GM12878 (cell line): ENCODE results near the gene PLPP3. TPM values are rescaled to one million over a fixed set of nuclear protein-coding genes. Genes with fewer than 3 reads are reported as not detected.

Source experiments
- ATAC-seq: fragments of 200-7000 bp; cut with Tn5 transposase; 3 replicates; pipeline ENCODE4 v1.9.1; 2020; ENCODE audit warnings: mild to moderate bottlenecking, moderate library complexity
- BruUV-seq: library from RNA; stranded (reverse); fragments of 400-500 nt; replicated peaks from 2 replicates; lab custom pipeline; 2021; lab: Mats Ljungman, UMichigan
- CTCF ChIA-PET: fragments of 300-600 bp; sonication (Branson Sonifier 250); formaldehyde crosslinking; extraction: SDS; loops from one replicate; lab custom pipeline; 2021; ENCODE audit warnings: inconsistent platforms; lab: Yijun Ruan, JAX
- POLR2A ChIA-PET: fragments of 350-600 bp; formaldehyde crosslinking; extraction: SDS; loops from one replicate; lab custom pipeline; 2021; ENCODE audit warnings: inconsistent platforms; lab: Charles Lee
- RAD21 ChIA-PET: fragments of 300-600 bp; sonication (Branson Sonifier 250); formaldehyde crosslinking; loops from one replicate; lab custom pipeline; 2023; ENCODE audit warnings: antibody characterized with exemption; ENCODE audit not compliant: unreplicated experiment; lab: Charles Lee
- SMC1A ChIA-PET: fragments of 300-600 bp; sonication (Branson Sonifier 250); formaldehyde crosslinking; loops from one replicate; lab custom pipeline; 2023; ENCODE audit not compliant: unreplicated experiment, uncharacterized antibody; lab: Charles Lee
- DNase-seq: peaks from one replicate; pipeline ENCODE4 v3.0.0-alpha.2; 2011; ENCODE audit warnings: low read depth, low spot score
- FAIRE-seq: peaks from 3 replicates; lab custom pipeline; 2011; peaks lifted over from hg19 to GRCh38; lab: Jason Lieb, UNC
- H2AFZ ChIP-seq: 2 replicates; pipeline ENCODE4 v1.6.0; 2011; ENCODE audit warnings: low read depth, low read length, control low read depth; ENCODE audit not compliant: control insufficient read depth
- H3K27ac ChIP-seq: 2 replicates; pipeline ENCODE4 v1.5.1; 2011; ENCODE audit warnings: control low read depth; ENCODE audit not compliant: control insufficient read depth, insufficient read depth
- H3K27me3 ChIP-seq, 2 experiments: replicated peaks in 1 of 2; 2 replicates each; pipeline versions ENCODE4 v1.6.0 to v1.6.1; 2011; ENCODE audit warnings: low read length in 1 of 2; ENCODE audit not compliant: control insufficient read depth in 2 of 2, insufficient read depth in 2 of 2
- H3K36me3 ChIP-seq, 2 experiments: 2 replicates each; pipeline ENCODE4 v1.5.1; 2011; ENCODE audit warnings: low read length in 1 of 2; ENCODE audit not compliant: control insufficient read depth in 2 of 2, insufficient read depth in 2 of 2
- H3K4me1 ChIP-seq: 2 replicates; pipeline ENCODE4 v1.6.1; 2011; ENCODE audit warnings: mild to moderate bottlenecking, low read length, moderate library complexity, mixed read lengths; ENCODE audit not compliant: control insufficient read depth, insufficient read depth
- H3K4me2 ChIP-seq: 2 replicates; pipeline ENCODE4 v1.6.0; 2011; ENCODE audit warnings: control low read depth; ENCODE audit not compliant: control insufficient read depth, insufficient read depth
- H3K4me3 ChIP-seq: fragments of 200-600 bp; sonication (generic); 2 replicates; pipeline ENCODE4 v1.5.1; 2016
- H3K79me2 ChIP-seq: 2 replicates; pipeline ENCODE4 v1.6.0; 2011; ENCODE audit warnings: low read length; ENCODE audit not compliant: control insufficient read depth, insufficient read depth
- H3K9ac ChIP-seq: 2 replicates; pipeline ENCODE4 v1.8.0; 2011; ENCODE audit warnings: low read length, control low read depth, mixed read lengths; ENCODE audit not compliant: control insufficient read depth, insufficient read depth
- H3K9me3 ChIP-seq: replicated peaks from 3 replicates; pipeline ENCODE4 v1.5.1; 2011; ENCODE audit warnings: mild to moderate bottlenecking, low read length; ENCODE audit not compliant: control insufficient read depth, insufficient read depth
- H4K20me1 ChIP-seq: 2 replicates; pipeline ENCODE4 v1.6.0; 2011; ENCODE audit not compliant: control insufficient read depth, insufficient read depth
- ATF7 ChIP-seq: fragments of 450-650 bp; IDR thresholded peaks from 2 replicates; pipeline ENCODE4 v1.6.1; 2016; ENCODE audit warnings: low read depth, mild to moderate bottlenecking
- BRCA1 ChIP-seq: IDR thresholded peaks from 2 replicates; pipeline ENCODE4 v1.6.1; 2011; ENCODE audit warnings: low read depth, low read length, improper control_type of control experiment
- EZH2 ChIP-seq: IDR thresholded peaks from 2 replicates; pipeline ENCODE4 v1.6.1; 2012; ENCODE audit warnings: low read depth, mild to moderate bottlenecking, control low read depth, inconsistent platforms, low read length, borderline replicate concordance; ENCODE audit not compliant: control insufficient read depth
- FOXK2 ChIP-seq: fragments of 450-650 bp; IDR thresholded peaks from 2 replicates; pipeline ENCODE4 v1.6.1; 2017; ENCODE audit warnings: mild to moderate bottlenecking, moderate library complexity
- HDGF ChIP-seq: fragments of 450-650 bp; IDR thresholded peaks from 2 replicates; pipeline ENCODE4 v1.6.1; 2016; ENCODE audit warnings: antibody characterized with exemption
- IRF4 ChIP-seq: IDR thresholded peaks from 2 replicates; pipeline ENCODE4 v1.6.1; 2011; ENCODE audit warnings: low read depth, low read length
- JUND ChIP-seq: IDR thresholded peaks from 2 replicates; pipeline ENCODE4 v1.6.1; 2012; ENCODE audit warnings: low read depth, mild to moderate bottlenecking, low read length, improper control_type of control experiment, moderate library complexity
- KLF5 ChIP-seq: fragments of 450-650 bp; IDR thresholded peaks from 2 replicates; pipeline ENCODE4 v1.6.1; 2014; ENCODE audit warnings: mild to moderate bottlenecking; ENCODE audit not compliant: partially characterized antibody
- MEF2B ChIP-seq: fragments of 450-650 bp; IDR thresholded peaks from 2 replicates; pipeline ENCODE4 v1.6.1; 2018; ENCODE audit warnings: mild to moderate bottlenecking, moderate library complexity; ENCODE audit not compliant: partially characterized antibody, poor library complexity, severe bottlenecking
- NR2C1 ChIP-seq: fragments of 450-650 bp; IDR thresholded peaks from 2 replicates; pipeline ENCODE4 v1.6.1; 2017; ENCODE audit warnings: antibody characterized with exemption, mild to moderate bottlenecking, moderate library complexity
- NR2F1 ChIP-seq: fragments of 450-650 bp; conservative IDR thresholded peaks from 2 replicates; pipeline ENCODE4 v1.6.1; 2017; ENCODE audit warnings: mild to moderate bottlenecking
- POLR2AphosphoS2 ChIP-seq: IDR thresholded peaks from 2 replicates; pipeline ENCODE4 v1.6.1; 2011; ENCODE audit warnings: low read depth, mild to moderate bottlenecking, low read length, improper control_type of control experiment, moderate library complexity
- SMAD1 ChIP-seq: fragments of 450-650 bp; IDR thresholded peaks from 2 replicates; pipeline ENCODE4 v1.6.1; 2018; ENCODE audit warnings: mild to moderate bottlenecking, low read depth; ENCODE audit not compliant: partially characterized antibody
- TAF1 ChIP-seq: IDR thresholded peaks from 2 replicates; pipeline ENCODE4 v1.6.1; 2011; ENCODE audit warnings: mild to moderate bottlenecking, low read depth, low read length, borderline replicate concordance
- TCF12 ChIP-seq: IDR thresholded peaks from 2 replicates; pipeline ENCODE4 v1.6.1; 2011; ENCODE audit warnings: low read depth, mild to moderate bottlenecking, low read length
- ZZZ3 ChIP-seq: IDR thresholded peaks from 2 replicates; pipeline ENCODE4 v1.6.1; 2011; ENCODE audit warnings: low read depth; ENCODE audit not compliant: control insufficient read depth, insufficient read length
- whole genome bisulfite sequencing: methylation state at CpG from one replicate; pipeline ENCODE4 v1.1.6; 2016; ENCODE audit warnings: low lambda C conversion rate; ENCODE audit not compliant: insufficient replicate concordance, insufficient coverage; ENCODE audit errors: missing lambda C conversion rate; 5-methylcytosine and 5-hydroxymethylcytosine counted together
- in situ Hi-C: fragments of 300-500 bp; cut with MboI; formaldehyde crosslinking; loops from 9 replicates; pipeline ENCODE4 v1.14.3; 2018; ENCODE audit warnings: mixed read lengths
- intact Hi-C: fragments of 100-400 bp; cut with micrococcal nuclease; formaldehyde crosslinking; loops from one replicate; pipeline ENCODE4 v1.14.2; 2022; ENCODE audit not compliant: unreplicated experiment
- polyA plus RNA-seq, 11 experiments: library from polyadenylated mRNA; depleted of rRNA in 4 of 11; unstranded in 6 of 11; stranded (reverse) in 5 of 11; fragments of >200 nt; fragmentation: Nextera tagmentation in 4 of 11; fragmentation: Illumina TruSeq in 1 of 11; extraction: Ambion mirVana in 4 of 11; extraction: Trizol in 1 of 11; gene quantifications; 1 replicate in 1 of 11; 2 replicates in 10 of 11; pipeline versions ENCODE4 v1.2.1 to v1.2.3, GENCODE V29; 2011 to 2016; ENCODE audit warnings: inconsistent platforms in 2 of 11, missing spikeins in 2 of 11, low read depth in 1 of 11
- total RNA-seq, 4 experiments: library from RNA; depleted of rRNA in 3 of 4; stranded (reverse); fragments of >200 nt in 3 of 4; fragmentation: Illumina TruSeq in 1 of 4; extraction: Trizol in 1 of 4; gene quantifications; 2 replicates each; pipeline versions ENCODE4 v1.2.1 to v1.2.3, GENCODE V29; 2013 to 2021
- TF ChIP-seq, protein P1 (sequence below): fragments of 450-650 bp; IDR thresholded peaks from 2 replicates; pipeline ENCODE4 v1.6.1; 2016; ENCODE audit warnings: mild to moderate bottlenecking
- TF ChIP-seq, protein P2 (sequence below): fragments of 450-650 bp; IDR thresholded peaks from 2 replicates; pipeline ENCODE4 v1.6.1; 2018; ENCODE audit warnings: mild to moderate bottlenecking, low read depth, moderate library complexity; ENCODE audit not compliant: partially characterized antibody
- TF ChIP-seq, protein P3 (sequence below): fragments of 450-650 bp; IDR thresholded peaks from 2 replicates; pipeline ENCODE4 v1.6.1; 2017; ENCODE audit warnings: low read depth, mild to moderate bottlenecking, moderate library complexity

Gene PLPP3
- total and polyA plus RNA-seq, 10 of the 15 experiments (the other 5 are each of a cell fraction or from before 2014, with no cell fraction given): 6.4 to 26.8 (median 9.5) TPM

DNA sequence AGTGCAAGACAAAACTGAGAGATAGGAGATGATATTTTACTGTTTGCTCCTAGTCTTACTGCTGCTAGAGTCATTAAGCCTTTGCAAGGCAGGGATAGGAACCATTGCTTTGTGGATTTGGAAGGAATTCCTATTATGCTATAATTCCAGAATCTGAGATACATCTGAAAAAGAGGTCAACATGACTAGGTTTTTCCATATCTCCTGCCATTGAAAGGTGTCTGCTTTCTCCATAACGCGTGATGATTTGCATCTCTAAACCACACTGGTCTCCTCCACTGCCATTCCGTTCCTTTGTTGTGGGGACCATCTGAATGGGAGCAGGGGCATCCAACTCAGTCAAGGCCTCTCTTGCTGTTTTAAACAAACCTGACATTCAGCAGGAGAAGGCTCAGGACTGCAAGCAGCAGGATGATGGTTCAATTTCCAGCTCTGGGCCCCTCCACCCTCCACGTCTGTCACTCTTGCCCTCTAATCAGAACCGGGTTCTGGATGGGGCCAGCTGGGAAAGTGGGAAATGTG, 45.2 kb downstream of the PLPP3 start:
- H3K27me3 ChIP-seq: no peaks in the 10 kb centered on the region
- TF ChIP-seq HDGF (no peak), MEF2B (no peak), BRCA1 (no peak), POLR2AphosphoS2 (no peak), TCF12 (no peak), NR2C1 (no peak), EZH2 (no peak), FOXK2 (no peak), IRF4 (no peak), JUND (no peak), NR2F1 (no peak), SMAD1 (no peak), TAF1 (no peak), KLF5 (no peak), ZZZ3 (no peak), ATF7 (no peak)
- TF ChIP-seq, protein P1, sequence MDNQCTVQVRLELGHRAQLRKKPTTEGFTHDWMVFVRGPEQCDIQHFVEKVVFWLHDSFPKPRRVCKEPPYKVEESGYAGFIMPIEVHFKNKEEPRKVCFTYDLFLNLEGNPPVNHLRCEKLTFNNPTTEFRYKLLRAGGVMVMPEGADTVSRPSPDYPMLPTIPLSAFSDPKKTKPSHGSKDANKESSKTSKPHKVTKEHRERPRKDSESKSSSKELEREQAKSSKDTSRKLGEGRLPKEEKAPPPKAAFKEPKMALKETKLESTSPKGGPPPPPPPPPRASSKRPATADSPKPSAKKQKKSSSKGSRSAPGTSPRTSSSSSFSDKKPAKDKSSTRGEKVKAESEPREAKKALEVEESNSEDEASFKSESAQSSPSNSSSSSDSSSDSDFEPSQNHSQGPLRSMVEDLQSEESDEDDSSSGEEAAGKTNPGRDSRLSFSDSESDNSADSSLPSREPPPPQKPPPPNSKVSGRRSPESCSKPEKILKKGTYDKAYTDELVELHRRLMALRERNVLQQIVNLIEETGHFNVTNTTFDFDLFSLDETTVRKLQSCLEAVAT: no peak
- TF ChIP-seq, protein P2, sequence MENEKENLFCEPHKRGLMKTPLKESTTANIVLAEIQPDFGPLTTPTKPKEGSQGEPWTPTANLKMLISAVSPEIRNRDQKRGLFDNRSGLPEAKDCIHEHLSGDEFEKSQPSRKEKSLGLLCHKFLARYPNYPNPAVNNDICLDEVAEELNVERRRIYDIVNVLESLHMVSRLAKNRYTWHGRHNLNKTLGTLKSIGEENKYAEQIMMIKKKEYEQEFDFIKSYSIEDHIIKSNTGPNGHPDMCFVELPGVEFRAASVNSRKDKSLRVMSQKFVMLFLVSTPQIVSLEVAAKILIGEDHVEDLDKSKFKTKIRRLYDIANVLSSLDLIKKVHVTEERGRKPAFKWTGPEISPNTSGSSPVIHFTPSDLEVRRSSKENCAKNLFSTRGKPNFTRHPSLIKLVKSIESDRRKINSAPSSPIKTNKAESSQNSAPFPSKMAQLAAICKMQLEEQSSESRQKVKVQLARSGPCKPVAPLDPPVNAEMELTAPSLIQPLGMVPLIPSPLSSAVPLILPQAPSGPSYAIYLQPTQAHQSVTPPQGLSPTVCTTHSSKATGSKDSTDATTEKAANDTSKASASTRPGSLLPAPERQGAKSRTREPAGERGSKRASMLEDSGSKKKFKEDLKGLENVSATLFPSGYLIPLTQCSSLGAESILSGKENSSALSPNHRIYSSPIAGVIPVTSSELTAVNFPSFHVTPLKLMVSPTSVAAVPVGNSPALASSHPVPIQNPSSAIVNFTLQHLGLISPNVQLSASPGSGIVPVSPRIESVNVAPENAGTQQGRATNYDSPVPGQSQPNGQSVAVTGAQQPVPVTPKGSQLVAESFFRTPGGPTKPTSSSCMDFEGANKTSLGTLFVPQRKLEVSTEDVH: no peak
- TF ChIP-seq, protein P3, sequence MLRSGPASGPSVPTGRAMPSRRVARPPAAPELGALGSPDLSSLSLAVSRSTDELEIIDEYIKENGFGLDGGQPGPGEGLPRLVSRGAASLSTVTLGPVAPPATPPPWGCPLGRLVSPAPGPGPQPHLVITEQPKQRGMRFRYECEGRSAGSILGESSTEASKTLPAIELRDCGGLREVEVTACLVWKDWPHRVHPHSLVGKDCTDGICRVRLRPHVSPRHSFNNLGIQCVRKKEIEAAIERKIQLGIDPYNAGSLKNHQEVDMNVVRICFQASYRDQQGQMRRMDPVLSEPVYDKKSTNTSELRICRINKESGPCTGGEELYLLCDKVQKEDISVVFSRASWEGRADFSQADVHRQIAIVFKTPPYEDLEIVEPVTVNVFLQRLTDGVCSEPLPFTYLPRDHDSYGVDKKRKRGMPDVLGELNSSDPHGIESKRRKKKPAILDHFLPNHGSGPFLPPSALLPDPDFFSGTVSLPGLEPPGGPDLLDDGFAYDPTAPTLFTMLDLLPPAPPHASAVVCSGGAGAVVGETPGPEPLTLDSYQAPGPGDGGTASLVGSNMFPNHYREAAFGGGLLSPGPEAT: no peak
- no peaks in the 10 kb centered on the region; the same call in 2 of the 3 replicates for H3K9me3 ChIP-seq
- H3K4me3 ChIP-seq: no peak overlapping the region
- H3K79me2 ChIP-seq: no peaks in the 10 kb centered on the region
- H3K36me3 ChIP-seq: no peaks in the 10 kb centered on the region
- in situ Hi-C loops: no loop called here
- H3K4me1 ChIP-seq: peaks cover 2% of the 10 kb centered on the region; the same call in 1 of the 2 replicates
- BruUV-seq: no TSS peak
- 48% methylated on average over 5 of the region's 5 CpGs for WGBS
- ATAC-seq (no peak), FAIRE-seq (no peak), DNase-seq (no peak)
- ChIA-PET RAD21 (interaction anchor here (1.0 to 12.1 kb wide), 11 partner anchors 8 to 50 kb away, joined by 3 to 174 read pairs (median 4); partner anchors contain the start of gene PLPP3), CTCF (interaction anchor here (0.7 to 12.4 kb wide), 5 partner anchors 10 to 126 kb away, joined by 3 to 116 read pairs (median 3); partner anchors contain the start of gene PLPP3), SMC1A (interaction anchor here (0.7 to 25.4 kb wide), 16 partner anchors 9 to 981 kb away, joined by 3 to 342 read pairs (median 3); partner anchors contain the start of gene PLPP3), POLR2A (interaction anchor here (0.7 to 2.5 kb wide), 7 partner anchors 13 to 41 kb away, joined by 3 to 10 read pairs (median 5); no protein-coding TSS in a partner anchor)
- H2AFZ ChIP-seq: no peak overlapping the region
- intact Hi-C loops: no loop called here
- H3K9ac ChIP-seq: no peak overlapping the region
- H4K20me1 ChIP-seq: no peaks in the 10 kb centered on the region
- no peak overlapping the region for H3K27ac ChIP-seq
- H3K4me2 ChIP-seq: no peak overlapping the region
